ENCODE results near the gene HRG.

DNA sequence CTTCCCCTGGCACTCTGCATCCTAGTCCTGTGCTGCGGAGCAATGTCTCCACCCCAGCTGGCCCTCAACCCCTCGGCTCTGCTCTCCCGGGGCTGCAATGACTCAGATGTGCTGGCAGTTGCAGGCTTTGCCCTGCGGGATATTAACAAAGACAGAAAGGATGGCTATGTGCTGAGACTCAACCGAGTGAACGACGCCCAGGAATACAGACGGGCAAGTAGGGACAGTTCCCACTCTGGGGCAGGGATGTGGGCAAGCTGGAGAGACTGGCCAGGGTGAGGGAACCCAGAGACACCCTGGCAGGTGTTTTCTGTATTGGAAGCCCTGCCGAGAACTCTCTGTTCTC lies 25.4 kb upstream of the HRG start:
- TF ChIP-seq EZH2 (IDR thresholded peaks at IDR 0.05; ENCODE audit: borderline replicate concordance, low read length): no peak
- TF ChIP-seq, protein P1, sequence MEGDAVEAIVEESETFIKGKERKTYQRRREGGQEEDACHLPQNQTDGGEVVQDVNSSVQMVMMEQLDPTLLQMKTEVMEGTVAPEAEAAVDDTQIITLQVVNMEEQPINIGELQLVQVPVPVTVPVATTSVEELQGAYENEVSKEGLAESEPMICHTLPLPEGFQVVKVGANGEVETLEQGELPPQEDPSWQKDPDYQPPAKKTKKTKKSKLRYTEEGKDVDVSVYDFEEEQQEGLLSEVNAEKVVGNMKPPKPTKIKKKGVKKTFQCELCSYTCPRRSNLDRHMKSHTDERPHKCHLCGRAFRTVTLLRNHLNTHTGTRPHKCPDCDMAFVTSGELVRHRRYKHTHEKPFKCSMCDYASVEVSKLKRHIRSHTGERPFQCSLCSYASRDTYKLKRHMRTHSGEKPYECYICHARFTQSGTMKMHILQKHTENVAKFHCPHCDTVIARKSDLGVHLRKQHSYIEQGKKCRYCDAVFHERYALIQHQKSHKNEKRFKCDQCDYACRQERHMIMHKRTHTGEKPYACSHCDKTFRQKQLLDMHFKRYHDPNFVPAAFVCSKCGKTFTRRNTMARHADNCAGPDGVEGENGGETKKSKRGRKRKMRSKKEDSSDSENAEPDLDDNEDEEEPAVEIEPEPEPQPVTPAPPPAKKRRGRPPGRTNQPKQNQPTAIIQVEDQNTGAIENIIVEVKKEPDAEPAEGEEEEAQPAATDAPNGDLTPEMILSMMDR (IDR thresholded peaks at IDR 0.05; ENCODE audit: low read length): no peak
